Dermis blood vessel endothelial cell (primary cell): ENCODE results near the gene M6PR. TPM values are rescaled to one million over a fixed set of nuclear protein-coding genes. Genes with fewer than 3 reads are reported as not detected.
A peak's percentile ranks its signal among the peaks of the same experiment; 100 is the strongest.

ENCODE experiments used
- DNase-seq: peaks from one replicate; pipeline ENCODE4 v3.0.0; 2010
- total RNA-seq: library from RNA; depleted of rRNA; stranded (reverse); fragments of >200 nt; gene quantifications from 2 replicates; pipeline ENCODE4 v1.2.3, GENCODE V29; 2014

Gene M6PR
- total RNA-seq: 111 and 155 TPM in 2 replicates

DNA sequence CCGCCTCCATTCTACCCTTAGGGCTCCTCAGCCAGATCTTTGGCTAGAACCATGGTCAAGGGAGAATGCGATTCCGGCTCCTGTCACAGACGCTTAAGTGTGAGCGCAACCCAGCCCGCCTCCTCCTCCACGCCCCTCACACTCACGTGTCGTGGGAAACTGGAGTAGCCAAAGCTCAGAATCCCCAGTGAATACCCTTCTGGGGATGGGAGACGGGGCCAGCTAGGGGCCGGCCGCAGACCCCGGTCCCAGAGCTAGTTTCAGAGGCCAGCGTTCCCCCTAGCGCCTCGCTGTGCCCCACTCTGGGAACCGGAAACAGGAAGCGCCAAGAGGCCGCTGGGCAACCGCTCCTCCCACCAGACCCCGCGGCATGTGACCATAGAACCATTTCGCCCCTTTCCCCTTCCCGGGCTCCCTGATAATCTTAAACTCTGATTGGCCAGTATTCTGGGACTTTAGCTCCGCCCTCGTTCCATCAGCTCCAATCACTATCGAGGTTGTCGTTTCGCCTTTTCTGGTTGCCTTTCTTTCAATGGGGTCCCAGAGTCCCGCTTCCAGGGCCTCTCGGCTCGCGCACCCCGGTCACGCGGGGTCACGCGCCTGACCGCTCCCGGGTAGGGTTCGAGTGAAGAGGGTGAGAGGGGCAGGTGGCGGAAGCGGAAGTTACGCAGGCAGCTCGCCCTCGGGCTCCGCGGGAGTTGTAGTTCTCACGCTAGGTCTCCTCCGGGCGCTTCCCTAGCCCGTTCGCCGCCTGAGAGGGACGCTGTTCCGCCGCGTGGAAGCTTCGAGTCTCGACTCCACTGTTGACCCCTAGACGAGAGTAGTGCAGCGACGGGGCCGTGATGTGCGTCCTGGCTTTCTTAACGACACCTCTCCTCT lies at the start of gene M6PR:
Gene M6PR (minus strand): TSS at position 304 of the 879 bp plus-strand sequence. CDS start 3,241 bp downstream, outside the sequence.
- DNase-seq: peak; percentile 94

DNA sequence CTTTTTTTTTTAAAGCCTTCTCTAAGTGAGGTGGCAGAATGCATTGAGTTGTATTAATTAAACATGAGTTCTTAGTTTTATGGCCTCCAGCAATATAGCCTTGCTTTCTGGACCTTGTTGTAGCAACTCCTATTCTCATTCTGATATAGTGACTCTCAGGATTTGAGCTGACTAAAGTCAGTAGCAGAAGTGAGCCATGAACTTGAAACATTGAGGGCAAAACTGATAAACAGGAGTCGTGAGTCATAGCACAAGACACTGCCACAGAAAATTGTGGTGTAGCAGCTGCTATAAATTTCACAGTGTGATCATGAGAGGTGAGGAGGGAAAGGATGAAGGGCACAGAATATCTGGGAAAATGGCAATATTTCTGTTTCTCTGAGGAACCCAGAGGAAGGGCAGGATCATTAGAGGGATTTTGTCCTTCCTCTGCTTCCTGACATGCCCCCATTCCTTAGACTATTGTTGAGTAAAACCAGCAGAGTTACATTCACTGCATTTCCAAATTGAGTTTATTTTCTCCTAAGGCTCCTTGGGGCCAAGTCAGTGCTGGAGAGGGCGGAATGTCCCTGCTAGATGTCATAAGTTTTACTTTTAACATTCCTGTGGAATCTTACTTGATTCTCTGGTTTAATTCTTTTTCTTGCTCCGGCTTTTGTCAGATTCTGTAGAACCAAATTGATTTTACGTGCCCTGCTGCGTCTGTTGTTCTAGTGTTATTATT lies 47.4 kb upstream of the M6PR start:
- peak; percentile 10 for DNase-seq

DNA sequence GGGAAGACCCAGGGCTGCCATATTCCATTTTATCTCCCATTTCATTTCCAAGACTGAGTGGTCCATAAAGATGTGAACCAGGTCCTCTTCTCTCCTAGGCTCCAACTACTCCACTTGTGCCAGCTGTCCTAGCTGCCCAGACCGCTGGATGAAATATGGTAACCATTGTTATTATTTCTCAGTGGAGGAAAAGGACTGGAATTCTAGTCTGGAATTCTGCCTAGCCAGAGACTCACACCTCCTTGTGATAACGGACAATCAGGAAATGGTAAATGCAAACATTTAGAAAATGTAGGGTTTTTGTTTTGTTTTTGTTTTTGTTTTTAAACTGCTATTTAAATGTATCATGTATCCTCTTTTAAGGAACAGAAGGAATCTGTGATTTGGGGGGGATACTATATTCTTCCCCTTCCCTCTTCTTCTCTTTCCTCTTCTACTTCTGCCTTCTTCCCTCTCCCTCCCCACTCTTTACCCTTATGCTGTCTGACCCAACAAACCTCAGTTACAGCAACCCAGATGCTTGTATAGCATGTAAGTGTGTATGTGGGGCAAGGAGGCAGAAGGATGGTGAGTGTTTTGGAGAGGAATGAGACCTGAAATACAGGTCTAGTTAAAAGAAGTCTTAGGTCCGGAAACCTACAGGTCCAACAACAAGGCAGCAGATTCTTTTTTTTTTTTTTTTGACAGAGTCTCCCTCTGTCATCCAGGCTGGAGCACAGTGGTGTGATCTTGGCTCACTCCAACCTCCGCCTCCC lies 45.8 kb upstream of the M6PR start:
- no peak for DNase-seq

DNA sequence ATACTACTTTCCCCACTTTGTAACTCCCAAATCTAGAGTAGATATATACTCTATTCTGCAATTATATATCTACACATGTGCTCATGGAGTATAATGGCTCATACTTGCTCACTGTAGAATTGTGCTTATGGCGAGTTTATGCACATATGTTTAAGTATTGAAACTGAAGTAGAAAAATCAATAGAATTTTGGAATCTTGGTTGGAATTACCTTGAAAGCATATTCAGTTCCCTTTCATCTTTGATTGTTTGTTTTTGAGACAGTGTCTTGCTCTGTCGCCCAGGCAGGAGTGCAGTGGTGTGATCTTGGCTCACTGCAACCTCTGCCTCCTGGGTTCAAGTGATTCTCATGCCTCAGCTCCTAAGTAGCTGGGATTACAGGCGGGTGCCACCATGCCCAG lies 44.4 kb upstream of the M6PR start:
- DNase-seq: no peak

DNA sequence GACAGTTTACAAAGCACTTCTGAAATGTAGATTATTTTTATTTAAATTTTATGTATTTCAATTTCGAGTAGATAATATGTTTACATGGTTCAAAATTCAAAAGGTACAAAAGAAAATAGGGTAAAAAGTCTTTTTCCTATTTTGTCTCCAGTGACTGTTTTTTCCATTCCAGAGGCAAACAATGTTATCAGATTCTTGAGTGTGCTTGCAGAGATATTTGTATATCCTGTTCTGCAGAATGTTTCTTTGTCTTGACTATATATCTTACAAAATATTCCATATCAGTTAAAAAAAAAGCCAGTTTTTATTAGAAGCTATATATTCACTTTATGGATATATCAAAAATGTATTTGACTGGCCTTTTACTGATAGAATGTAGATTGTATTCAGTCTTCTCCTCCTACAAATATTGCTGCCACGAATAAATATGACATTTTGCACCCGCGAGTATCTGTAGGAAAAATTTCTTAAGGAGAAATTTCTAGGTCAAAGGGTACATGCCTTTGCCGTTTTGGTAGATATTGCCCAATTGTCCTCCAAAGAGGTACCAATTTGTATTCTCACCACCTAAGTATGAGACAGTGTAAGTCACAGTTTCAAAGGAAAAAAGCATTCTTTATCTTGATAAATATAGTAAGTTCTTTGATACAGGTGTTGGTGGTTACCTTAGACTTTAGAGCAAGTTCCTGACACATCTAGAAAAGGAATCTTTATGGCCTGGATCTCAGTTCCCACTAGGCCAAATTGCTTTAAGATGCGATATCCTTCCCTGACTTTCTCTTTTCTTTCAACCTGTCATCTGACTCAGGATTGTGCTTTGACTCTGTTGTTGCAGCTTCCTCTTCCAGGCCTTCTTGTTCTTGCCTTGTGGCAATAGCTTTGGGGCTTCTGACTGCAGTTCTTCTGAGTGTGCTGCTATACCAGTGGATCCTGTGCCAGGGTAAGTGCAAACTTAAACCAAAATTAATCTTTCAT lies 42.2 kb upstream of the M6PR start:
- DNase-seq: no peak

DNA sequence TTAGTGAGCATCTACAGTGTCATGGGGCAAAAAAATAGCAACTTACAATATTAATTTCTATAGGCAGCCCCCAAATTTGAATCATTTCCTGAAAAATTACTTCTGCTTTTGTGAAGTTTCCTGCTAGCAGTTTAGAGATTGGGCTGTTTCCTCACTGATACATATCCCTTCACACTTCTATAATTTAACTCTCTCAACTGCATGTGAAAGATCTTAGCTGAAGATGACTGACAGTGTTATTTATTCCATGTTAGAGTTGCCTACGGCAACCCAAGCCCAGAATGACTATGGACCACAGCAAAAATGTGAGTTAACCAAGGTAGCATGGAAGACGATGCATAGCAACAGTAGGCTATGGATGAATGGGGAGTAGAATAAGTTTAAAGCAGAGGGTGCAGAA lies 40.0 kb upstream of the M6PR start, which contains the start of gene KLRG1:
Gene KLRG1 (plus strand): TSS at position 134 of the 400 bp plus-strand sequence. CDS start 90 bp downstream, at position 224.
- peak; percentile 16 for DNase-seq

DNA sequence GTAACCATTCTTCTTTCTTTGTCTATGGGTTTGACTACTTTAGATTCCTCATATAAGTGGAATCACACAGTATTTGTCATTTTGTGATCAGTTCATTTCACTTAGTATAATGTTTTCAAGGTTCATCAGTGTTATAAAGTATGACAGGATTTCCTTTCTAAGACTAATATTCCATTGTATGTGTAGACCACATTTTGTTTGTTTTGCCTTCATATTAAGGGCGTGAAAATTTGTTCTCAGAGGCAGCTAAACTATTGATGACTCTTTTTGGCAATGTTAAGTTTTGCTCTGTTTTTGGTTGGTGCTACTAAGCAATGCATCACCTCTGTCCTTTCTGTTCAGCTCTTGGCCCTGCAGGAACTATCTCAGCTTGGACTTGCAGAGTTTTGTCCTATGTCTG lies 38.2 kb upstream of the M6PR start:
- DNase-seq: no peak

DNA sequence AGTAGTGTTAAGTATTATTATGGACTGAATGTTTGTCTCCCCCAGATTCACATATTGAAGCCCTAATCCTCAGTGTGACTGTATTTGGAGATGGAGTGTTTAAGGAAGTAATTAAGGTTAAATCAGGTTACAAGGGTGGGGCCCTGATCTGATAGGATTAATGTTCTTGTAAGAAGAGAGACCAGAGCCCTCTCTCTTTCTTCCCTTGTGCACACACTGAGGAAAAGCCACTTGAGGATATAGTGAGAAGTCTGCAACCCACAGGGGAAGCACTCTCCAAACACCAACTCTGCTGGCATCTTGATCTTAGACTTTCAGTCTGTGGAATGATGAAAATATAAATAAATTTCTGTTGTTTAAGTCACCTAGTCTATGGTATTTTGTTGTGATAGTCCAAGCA lies 37.7 kb upstream of the M6PR start:
- no peak for DNase-seq

DNA sequence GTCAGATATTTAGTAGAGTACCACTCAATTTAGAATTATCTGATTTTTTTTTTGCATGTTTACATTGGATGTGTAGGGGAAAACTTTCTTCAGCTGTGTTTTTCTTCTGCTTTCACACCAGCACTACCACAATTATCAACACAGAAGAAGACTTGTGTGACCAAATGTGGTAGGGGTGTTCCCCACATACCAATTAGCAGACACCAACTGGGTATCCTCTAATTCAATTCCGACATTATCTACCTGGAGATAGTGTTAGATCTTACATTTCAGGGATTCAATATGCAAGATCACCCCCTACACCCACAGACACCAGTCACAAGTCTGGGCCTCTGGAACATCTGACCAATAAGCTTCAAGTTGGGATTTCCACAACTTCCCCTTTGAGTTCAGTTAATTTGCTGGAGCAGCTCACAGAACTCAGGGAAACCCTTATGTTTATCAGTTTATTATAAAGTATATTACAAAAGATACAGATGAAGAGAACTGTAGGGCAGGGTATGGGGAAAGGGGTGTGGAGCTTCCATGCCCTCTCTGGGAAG lies 35.8 kb upstream of the M6PR start:
- DNase-seq: no peak

DNA sequence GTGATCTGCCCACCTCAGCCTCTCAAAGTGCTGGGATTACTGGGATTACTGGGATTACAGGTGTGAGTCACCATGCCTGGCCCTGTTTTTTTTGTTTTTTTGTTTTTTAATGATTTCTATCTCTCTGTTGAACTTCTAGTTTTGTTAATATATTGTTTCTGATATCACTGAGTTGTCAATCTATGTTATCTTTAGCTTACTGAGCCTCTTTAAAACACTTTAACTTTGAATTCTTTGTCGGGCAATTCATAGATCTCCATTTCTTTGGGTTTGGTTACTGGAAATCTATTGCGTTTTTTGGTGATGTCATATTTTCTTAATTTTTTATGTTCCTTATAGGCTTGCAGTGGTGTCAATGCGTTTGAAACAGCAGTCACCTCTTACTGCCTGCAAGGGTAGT lies 30.7 kb upstream of the M6PR start:
- no peak for DNase-seq

DNA sequence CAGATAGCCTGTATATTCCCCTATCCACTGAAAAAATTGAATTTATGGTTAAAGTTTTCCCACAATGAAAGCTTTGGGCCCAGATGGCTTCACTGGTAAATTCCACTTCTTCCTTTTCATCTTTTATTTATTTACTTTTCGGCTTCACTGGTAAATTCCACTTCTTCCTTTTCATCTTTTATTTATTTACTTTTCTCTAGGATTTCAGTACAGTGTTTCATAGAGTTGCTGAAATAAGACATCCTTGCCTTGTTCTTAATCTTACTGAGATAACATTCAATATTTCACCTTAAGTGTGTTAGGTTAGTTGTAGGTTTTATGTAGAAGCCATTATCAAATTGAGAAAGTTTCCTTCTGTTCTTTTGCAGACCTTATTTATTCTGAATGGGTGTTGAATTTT lies 21.0 kb upstream of the M6PR start:
- DNase-seq: no peak

DNA sequence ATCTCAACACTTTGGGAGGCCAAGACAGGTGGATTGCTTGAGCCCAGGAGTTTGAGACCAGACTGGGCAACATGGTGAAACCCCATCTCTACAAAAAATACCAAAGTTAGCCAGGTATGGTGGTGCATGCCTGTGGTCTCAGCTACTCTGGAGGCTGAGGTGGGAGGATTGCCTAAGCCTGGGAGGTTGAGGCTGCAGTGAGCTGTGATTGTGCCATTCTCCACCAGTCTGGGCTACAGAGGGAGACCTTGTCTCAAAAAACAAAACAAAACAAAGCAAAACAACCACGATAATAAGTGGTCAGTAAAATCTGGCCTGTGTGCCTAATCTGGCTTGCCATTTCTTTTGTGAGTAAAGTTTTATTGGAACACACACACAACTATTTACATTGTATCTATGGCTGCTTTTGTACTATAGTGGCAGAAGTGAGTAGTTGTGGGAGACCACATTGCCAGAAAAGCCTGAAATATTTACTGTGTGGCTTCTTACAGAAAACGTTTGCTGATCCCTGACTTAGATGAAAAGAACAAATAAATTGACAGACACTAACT lies 20.5 kb upstream of the M6PR start:
- no peak for DNase-seq

DNA sequence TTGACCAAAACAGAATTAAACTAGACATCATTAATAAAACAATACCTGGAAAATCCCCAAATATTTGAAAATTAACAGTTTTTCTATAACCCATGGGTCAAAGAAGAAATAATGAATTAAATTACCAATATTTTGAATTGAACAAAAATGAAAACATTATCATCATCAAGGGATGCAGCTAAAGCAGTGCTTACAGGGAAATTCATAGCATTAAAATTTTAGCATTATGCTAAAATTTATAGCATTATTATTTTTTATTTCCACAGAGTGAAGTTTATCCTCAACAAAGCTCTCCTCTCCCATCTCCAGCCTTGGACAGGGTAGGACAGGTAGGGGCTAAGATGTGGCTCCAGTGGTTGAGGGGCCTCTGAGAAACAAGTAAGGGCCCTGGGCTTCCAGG lies 19.3 kb upstream of the M6PR start:
- no peak for DNase-seq

DNA sequence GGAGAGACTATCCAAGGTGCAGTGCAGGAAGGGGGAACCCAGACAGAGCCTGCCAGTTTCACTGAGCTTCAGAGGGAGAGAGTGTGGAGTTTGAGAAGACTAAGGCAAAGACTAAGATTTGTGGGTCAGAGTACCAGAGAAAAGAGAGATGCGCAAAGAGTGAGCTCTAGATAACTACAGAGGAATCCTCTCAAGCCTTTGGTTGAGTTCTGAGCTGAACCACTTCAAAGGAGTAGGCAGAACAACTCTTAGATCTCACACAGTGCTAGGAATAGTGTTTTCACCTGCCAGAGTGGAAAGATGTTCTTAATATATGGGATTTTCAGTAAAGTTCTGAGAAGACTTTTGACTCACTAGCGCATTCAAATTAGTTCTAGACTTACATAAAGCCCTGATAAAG lies 10.7 kb upstream of the M6PR start:
- no peak for DNase-seq

DNA sequence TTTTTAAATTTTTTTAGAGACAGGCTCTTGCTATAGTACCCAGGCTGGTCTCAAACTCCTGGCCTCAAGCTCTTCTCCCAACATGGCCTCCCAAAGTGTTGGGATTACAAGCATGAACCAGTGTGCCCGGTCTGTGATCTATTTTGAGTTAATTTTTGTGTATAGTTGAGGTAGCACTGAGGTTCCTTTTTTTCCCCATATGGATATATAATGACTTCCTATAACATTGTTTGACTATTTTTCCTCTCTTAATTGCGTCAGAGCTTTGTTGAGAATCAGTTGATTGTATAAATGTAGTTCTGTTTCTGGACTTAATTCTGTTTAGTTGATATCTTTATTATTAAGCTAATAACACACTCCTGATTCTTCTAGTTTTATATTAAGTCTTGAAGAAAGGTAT lies 8.6 kb upstream of the M6PR start:
- no peak for DNase-seq

DNA sequence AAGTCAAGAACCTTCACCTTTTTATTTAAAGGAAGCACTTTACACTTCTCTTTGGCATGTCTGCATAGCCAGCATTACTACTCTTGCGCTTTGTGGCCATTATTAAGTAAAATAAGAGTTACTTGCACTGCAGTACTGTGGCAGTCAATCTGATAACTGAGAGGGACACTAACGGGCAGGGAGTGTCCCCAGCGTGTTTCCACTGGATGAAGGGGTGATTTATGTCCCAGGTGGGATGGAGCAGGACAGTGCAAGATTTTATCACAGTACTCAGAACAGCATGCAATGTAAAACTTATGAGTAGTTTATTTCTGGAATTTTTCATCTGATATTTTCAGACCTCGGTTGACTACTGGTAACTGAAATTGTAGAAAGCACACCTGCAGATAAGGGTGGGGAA lies 8.1 kb upstream of the M6PR start:
- no peak for DNase-seq

DNA sequence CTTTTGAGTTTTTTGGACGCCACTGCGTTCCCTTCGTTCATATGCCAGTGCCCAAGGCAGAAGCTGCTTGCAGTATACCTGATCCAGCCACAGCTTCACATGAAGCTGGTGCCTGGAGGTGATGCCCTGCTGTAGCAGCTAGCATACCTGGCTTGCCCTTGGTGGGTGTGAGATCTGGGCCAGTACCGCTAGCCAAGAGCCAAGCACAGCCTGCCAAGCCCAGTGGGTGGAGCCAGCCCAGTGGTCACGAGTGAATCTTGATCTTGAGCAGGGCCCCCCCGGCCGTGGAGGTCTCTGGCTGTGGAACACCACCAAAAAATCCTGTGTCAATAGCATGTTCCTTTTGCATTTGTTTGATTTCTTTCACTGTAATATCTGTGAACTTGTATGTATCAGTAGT lies 7.3 kb upstream of the M6PR start:
- DNase-seq: no peak

DNA sequence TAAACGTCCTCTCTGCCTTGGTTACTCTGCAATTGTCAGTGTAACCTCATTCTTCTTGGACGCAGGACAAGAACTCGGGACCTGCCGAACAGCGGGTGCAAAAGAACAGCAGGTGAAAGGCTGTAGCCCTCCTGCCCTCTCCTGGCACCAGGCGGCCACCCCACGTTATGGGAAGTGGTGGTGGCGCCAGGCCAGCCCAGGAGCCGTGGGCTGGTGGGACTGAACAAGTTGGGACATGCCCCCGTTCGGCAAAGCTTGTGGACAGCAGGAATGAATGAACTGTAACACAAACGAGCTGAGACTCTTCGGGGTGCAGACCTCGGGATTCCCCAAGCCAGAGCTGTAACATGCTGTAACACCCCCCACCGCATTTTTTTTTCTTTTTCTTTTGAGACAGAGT lies 6.6 kb upstream of the M6PR start:
- no peak for DNase-seq

DNA sequence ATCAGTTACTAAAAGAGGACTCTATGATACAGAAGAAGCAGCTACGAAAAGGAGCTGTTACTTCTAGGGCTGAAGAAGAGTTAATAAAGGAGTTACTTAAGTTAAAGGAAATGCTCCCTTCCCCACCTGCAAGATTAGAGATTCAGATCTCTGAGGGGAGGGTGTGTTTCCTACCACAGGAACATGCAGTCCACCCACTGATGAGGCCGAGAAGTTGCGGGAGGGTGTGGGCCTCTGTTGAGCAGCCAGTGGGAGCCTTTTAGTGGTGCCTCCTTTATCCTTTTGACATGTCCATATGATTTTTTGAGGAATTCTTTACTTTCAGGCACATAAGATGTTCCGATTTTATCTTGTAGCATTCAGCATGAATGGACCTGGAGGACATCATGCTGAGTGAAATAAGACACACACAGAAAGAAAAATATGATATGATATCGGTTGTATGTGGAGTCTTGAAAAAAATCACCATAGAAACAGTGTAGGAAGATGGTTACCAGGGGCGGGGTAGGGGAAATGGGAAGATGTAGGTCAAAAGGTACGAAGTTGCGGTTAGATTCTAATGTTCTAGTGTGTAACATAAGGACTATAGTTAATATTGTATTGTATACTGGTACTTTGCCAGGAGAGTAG lies 4.4 kb upstream of the M6PR start:
- no peak for DNase-seq

DNA sequence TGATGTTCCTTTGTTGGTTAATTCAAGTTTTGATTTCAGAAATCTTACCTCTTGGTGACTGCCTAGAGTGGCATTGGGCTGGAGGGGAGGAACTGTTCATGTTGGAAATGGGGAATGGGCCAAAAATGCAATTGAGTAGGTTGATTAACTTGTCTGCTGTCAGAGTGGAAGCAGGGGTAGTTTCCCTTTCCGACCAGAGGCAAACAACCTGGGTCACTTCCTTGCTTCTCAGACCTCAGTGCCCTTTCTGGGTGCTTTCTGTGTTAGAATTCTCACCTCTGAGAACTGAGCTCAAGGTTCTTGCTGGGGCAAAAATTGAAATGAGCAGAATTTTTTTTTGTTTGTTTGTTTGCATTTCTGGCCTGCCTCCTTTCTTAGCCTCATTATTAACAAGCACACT lies 2.3 kb upstream of the M6PR start:
- no peak for DNase-seq
